ENCODE measurements around the gene DMXL2.

The DMXL2 gene

GRCh38 chr15:51588966-51589365, 33.6 kb downstream of the DMXL2 start:
- no peak for TF ChIP-seq CTCF (conservative IDR thresholded peaks at IDR 0.05; ENCODE audit: low read length)
- H3K4me3 ChIP-seq (ENCODE audit: low read length) = no peak overlapping the region
- DNase-seq (ENCODE audit: low read depth) = no peak

- H3K4me3 ChIP-seq (ENCODE audit: low read length) = no peak overlapping the region
- DNase-seq (ENCODE audit: low read depth) = no peak
- no peak for TF ChIP-seq CTCF (conservative IDR thresholded peaks at IDR 0.05; ENCODE audit: low read length)
These were observed 36.6 kb downstream of the DMXL2 start for GRCh38 chr15:51585986-51586385.

DNA sequence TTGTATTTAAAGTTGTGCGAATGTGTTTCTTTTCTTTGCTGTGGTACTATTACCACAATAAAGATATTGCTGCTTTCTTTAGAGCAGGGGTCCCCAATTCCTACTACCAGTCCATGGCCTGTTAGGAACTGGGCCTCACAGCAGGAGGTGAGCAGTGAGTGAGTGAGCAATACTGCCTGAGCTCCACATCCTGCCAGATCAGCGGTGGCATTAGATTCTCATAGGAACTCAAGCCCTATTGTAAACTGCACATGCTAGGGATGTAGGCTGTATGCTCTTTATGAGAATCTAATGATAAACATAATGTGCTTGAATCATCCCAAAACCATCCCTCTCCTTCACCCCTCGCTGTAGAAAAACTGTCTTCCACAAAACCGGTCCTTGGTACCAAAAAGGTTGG, 41.6 kb downstream of the DMXL2 start:
- DNase-seq (ENCODE audit: low read depth) = no peak
- no peak overlapping the region for H3K4me3 ChIP-seq (ENCODE audit: low read length)
- TF ChIP-seq CTCF (conservative IDR thresholded peaks at IDR 0.05; ENCODE audit: low read length) = no peak

- no peak overlapping the region for H3K4me3 ChIP-seq (ENCODE audit: low read length)
- no peak for DNase-seq (ENCODE audit: low read depth)
- TF ChIP-seq CTCF (conservative IDR thresholded peaks at IDR 0.05; ENCODE audit: low read length) = no peak
These were observed 42.2 kb downstream of the DMXL2 start for GRCh38 chr15:51580385-51580784.

- no peak overlapping the region for H3K4me3 ChIP-seq (ENCODE audit: low read length)
- DNase-seq (ENCODE audit: low read depth) = peak; percentile 29
- no peak for TF ChIP-seq CTCF (conservative IDR thresholded peaks at IDR 0.05; ENCODE audit: low read length)
These were observed 43.6 kb downstream of the DMXL2 start for GRCh38 chr15:51579012-51579411.

GRCh38 chr15:51577636-51578304, 44.8 kb downstream of the DMXL2 start:
- no peak overlapping the region for H3K4me3 ChIP-seq (ENCODE audit: low read length)
- TF ChIP-seq CTCF (conservative IDR thresholded peaks at IDR 0.05; ENCODE audit: low read length) = no peak
- no peak for DNase-seq (ENCODE audit: low read depth)

DNA sequence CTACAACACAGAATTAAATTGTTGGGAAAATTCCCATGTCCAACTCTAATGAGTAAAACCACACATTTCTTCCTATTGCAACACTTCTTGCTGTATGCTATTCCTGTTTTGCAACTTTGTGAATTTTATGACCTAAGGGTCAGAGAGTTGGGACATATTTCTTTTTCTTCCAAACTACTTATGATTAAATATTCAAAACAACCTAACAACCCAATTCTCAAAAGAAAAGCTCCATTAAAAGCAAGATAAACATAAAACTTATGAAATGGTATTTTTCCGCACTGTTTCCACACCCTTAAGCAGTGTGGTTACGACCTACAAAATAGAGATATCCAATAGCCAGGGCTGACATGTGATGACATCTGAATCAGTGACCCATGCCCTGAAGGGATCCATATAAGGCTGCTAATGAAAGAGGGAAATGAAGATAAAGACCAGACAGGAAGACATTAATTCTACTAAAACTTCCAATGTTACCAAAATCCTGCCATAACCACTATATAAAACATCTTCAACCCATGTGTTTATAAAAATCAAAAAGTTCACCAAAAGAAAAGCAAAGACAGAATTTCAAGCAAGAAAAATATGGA, 45.6 kb downstream of the DMXL2 start:
- TF ChIP-seq CTCF (conservative IDR thresholded peaks at IDR 0.05; ENCODE audit: low read length) = no peak
- peak; percentile 90 for DNase-seq (ENCODE audit: low read depth)
- H3K4me3 ChIP-seq (ENCODE audit: low read length) = no peak overlapping the region

Measured in AG10803 (cell line).